Left lung (tissue), 10 donors: ENCODE results near the gene EXOC1. TPM values are rescaled to one million over a fixed set of nuclear protein-coding genes. Genes with fewer than 3 reads are reported as not detected.

Source experiments
- ATAC-seq: fragments of 200-7000 bp; cut with Tn5 transposase; one replicate; pipeline ENCODE4 v1.9.1; 2020; ENCODE audit warnings: moderate library complexity
- DNase-seq, 4 donors: peaks; one replicate each; pipeline ENCODE4 v3.0.0-alpha.2; 2013 to 2020
- H3K27ac ChIP-seq, 2 donors: fragments of 200-600 bp; sonication (generic) in 1 of 2; one replicate each; pipeline versions ENCODE4 v1.5.0 to v1.8.0; 2020 to 2021
- H3K27me3 ChIP-seq, 2 donors: fragments of 200-600 bp; sonication (generic) in 1 of 2; one replicate each; pipeline versions ENCODE4 v1.5.0 to v1.8.0; 2020 to 2021
- H3K36me3 ChIP-seq, 2 donors: fragments of 200-600 bp; sonication (generic) in 1 of 2; one replicate each; pipeline versions ENCODE4 v1.5.0 to v1.8.0; 2020 to 2021
- H3K4me1 ChIP-seq, 2 donors: fragments of 200-600 bp; one replicate each; pipeline ENCODE4 v1.8.0; 2021
- H3K4me3 ChIP-seq, 2 donors: fragments of 200-600 bp; sonication (generic) in 1 of 2; one replicate each; pipeline versions ENCODE4 v1.5.0 to v1.8.0; 2020 to 2021; ENCODE audit warnings: mild to moderate bottlenecking in 1 of 2
- H3K9me3 ChIP-seq, 2 donors: fragments of 200-600 bp; sonication (generic) in 1 of 2; one replicate each; pipeline versions ENCODE4 v1.5.0 to v1.8.0; 2020 to 2021
- intact Hi-C, 2 donors: fragments of 100-400 bp; cut with DNase I; formaldehyde crosslinking; loops; one replicate each; pipeline versions ENCODE4 v1.11.2 to v1.14.2; 2022
- polyA plus RNA-seq, 6 donors: library from polyadenylated mRNA; unstranded; fragments of 120-200 nt; gene quantifications; one replicate each; pipeline ENCODE4 v1.2.1, GENCODE V29; 2013; ENCODE audit not compliant: insufficient read length in 6 of 6
- total RNA-seq, 2 donors: library from RNA; stranded (reverse); fragmentation: NEBNext Ultra II Directional; extraction: Animal tissue kit (Norgen Biotek cat#: 25700); gene quantifications; one replicate each; pipeline ENCODE4 v1.2.1, GENCODE V29; 2021
- TF ChIP-seq, protein P1 (sequence below), 2 donors: fragments of 200-600 bp; sonication (generic) in 1 of 2; IDR thresholded peaks; one replicate each; pipeline versions ENCODE4 v1.5.0 to v1.8.0; 2021; ENCODE audit warnings: antibody characterized with exemption in 2 of 2
- donor health status: DM: no; HTN: yes; CAD: no.
- donor health status: DM: no; HTN: no; CAD: no.

EXOC1 gene
- total and polyA plus RNA-seq, 8 donors, result 30.1 to 53.7 (median 48.0) TPM

DNA sequence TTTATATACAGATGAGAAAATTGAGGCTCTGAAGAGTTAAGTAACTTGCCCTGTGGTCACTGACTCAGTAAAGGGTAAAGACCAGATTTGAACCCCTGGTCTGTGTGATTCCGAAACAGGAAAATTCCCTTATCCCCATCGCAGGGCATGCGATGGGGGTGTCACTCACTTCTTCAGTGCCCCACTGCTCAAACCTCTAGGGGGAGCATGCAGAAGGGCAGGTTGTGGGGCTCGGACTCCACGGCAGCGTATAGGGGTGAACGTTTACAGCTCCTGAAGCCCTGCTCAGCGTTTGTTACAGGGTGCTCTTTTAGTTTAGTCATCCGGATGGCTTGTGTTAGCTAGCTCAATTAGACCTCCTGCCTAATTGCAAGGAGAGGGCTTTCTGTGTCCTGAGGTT lies 3.7 kb upstream of the EXOC1 start:
- Histone ChIP-seq H3K27ac (no peak overlapping the region), H3K36me3 (no peaks in the 10 kb centered on the region), H3K4me1 (peaks cover 0 to 11% of the 10 kb centered on the region in 2 donors), H3K9me3 (no peaks in the 10 kb centered on the region), H3K4me3 (no peak overlapping the region), H3K27me3 (no peaks in the 10 kb centered on the region)
- intact Hi-C loops, result no loop called here
- ATAC-seq (no peak), DNase-seq (no peak)
- TF ChIP-seq, protein P1, sequence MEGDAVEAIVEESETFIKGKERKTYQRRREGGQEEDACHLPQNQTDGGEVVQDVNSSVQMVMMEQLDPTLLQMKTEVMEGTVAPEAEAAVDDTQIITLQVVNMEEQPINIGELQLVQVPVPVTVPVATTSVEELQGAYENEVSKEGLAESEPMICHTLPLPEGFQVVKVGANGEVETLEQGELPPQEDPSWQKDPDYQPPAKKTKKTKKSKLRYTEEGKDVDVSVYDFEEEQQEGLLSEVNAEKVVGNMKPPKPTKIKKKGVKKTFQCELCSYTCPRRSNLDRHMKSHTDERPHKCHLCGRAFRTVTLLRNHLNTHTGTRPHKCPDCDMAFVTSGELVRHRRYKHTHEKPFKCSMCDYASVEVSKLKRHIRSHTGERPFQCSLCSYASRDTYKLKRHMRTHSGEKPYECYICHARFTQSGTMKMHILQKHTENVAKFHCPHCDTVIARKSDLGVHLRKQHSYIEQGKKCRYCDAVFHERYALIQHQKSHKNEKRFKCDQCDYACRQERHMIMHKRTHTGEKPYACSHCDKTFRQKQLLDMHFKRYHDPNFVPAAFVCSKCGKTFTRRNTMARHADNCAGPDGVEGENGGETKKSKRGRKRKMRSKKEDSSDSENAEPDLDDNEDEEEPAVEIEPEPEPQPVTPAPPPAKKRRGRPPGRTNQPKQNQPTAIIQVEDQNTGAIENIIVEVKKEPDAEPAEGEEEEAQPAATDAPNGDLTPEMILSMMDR (IDR thresholded peaks at IDR 0.05), result no peak

DNA sequence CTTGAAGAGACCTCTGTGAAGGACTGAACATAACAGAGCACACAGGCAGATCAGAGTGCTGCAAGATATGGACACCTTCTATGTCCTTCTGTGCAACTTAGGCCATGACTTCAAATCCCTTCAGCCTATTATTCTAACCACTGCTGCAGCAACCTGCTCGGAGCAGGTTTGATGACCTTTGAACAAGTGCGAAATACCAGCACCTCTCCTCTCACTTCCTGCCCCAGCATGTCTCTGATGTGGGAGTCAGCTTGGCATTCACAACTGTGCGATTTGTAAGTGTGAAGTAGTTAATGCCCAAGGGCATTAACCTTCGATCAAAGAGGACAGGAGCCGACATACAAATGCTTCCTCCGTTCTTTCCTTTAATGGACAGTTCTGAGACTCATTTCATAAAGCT lies 1.6 kb upstream of the EXOC1 start:
- intact Hi-C loops, result no loop called here
- TF ChIP-seq, protein P1 (IDR thresholded peaks at IDR 0.05), result no peak
- ATAC-seq (no peak), DNase-seq (no peak)
- Histone ChIP-seq H3K4me1 (peaks cover 0 to 19% of the 10 kb centered on the region in 2 donors), H3K27me3 (no peaks in the 10 kb centered on the region), H3K27ac (no peak overlapping the region), H3K4me3 (no peak overlapping the region), H3K9me3 (no peaks in the 10 kb centered on the region), H3K36me3 (no peaks in the 10 kb centered on the region)

DNA sequence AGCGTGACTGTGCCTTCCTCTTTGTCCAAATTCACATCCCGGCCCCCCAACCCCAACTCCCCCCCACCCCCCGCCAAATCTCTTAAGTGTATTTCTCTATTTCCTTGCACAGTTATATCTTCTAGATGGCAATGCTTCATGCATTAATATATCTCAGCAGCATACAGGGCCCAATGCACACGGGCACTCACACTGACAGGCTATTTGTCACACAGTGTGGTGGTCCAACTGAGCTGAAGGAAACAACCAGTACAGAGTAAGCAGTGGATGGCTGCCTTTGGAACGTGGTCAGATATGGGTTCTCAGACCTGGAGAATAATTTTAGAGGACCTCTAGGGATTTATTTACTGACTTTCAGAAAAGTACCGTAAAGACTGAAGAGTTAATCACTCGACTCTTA lies 681 bp downstream of the EXOC1 start:
- no peaks in the 10 kb centered on the region for H3K36me3 ChIP-seq
- intact Hi-C loops, result no loop called here
- TF ChIP-seq, protein P1 (IDR thresholded peaks at IDR 0.05), result no peak
- ATAC-seq (peak; percentile 6), DNase-seq (no peak)
- peak overlapping the region in 1 of 2 donors; percentile 81 for H3K27ac ChIP-seq
- peak overlapping the region; percentile 73 to 87 for H3K4me3 ChIP-seq
- peaks cover 0 to 2% of the 10 kb centered on the region in 2 donors for H3K9me3 ChIP-seq
- H3K4me1 ChIP-seq, result peaks cover 0 to 19% of the 10 kb centered on the region in 2 donors
- H3K27me3 ChIP-seq, result no peaks in the 10 kb centered on the region

DNA sequence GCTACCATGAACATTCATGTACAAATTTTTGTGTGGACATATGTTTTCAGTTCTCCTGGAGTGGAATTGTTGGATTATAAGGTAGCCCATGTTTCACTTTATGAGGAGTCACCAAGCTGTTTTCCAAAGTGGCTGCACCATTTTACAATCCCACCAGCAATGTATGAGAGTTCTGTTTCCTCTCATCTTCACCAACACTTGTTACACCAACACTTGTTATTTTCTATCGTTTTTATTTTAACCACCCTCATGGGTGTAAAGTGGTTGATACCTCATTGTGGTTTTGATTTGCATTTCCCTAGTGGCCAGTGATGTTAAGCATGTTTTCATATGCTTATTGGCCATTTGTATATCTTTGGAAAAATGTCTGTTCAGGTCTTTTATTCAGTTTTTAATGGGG lies 4.1 kb downstream of the EXOC1 start:
- Histone ChIP-seq H3K27me3 (no peaks in the 10 kb centered on the region), H3K36me3 (peaks cover 0 to 31% of the 10 kb centered on the region in 2 donors), H3K4me3 (no peak overlapping the region), H3K4me1 (peaks cover 0 to 19% of the 10 kb centered on the region in 2 donors), H3K27ac (no peak overlapping the region), H3K9me3 (peaks cover 0 to 2% of the 10 kb centered on the region in 2 donors)
- intact Hi-C loops, result no loop called here
- TF ChIP-seq, protein P1 (IDR thresholded peaks at IDR 0.05), result no peak
- no peak for DNase-seq
- ATAC-seq, result no peak

- DNase-seq (no peak), ATAC-seq (no peak)
- Histone ChIP-seq H3K27ac (no peak overlapping the region), H3K4me3 (no peak overlapping the region), H3K9me3 (peaks cover 0 to 2% of the 10 kb centered on the region in 2 donors), H3K27me3 (no peaks in the 10 kb centered on the region), H3K4me1 (peaks cover 0 to 8% of the 10 kb centered on the region in 2 donors), H3K36me3 (peaks cover 0 to 50% of the 10 kb centered on the region in 2 donors)
- TF ChIP-seq, protein P1 (IDR thresholded peaks at IDR 0.05), result no peak
- intact Hi-C loops, result no loop called here
Observed at GRCh38 chr4:55859711-55860110, 6.3 kb downstream of the EXOC1 start.
